ENCODE results near the gene AMOTL1.

Gene AMOTL1

DNA sequence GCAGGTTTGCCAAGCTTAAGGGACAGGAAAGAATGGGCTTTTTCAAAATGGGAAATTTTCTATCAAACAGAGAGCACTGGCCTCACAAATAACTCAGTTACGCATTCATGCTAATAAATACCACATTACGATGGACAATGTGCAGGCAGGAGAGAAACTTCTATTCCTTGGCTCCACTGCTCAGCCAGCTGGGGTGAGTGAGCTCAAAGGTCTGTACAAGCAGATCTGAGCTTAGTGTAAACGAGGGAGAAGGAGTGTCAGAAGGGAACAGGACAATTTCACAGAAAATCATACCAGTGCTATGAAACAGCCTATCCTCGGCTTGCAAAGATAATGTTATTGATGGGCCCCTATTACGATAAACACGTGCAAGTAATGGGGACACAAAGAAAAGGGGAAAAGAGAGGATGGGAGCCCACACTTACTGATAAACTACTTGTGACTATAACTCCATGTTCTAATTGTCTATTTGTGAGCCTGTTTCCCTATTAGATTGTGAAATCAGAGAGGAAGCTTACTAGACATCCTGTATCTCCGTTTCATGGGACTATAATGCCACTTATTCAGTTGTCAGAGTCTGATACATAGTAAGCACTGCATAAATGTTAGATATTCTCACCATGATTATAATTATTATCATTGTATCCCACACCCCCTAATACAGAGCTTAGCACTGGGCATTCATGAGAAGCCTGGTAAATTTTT, 46.3 kb downstream of the AMOTL1 start:
- Histone ChIP-seq H3K4me3 (ENCODE audit: low read length) (no peak overlapping the region), H3K27me3 (ENCODE audit: control insufficient read depth, insufficient read depth, low read length) (no peaks in the 10 kb centered on the region), H3K9ac (ENCODE audit: low read depth, low read length) (no peak overlapping the region), H3K4me1 (ENCODE audit: control insufficient read depth, insufficient read depth, low read length) (peaks cover 9% of the 10 kb centered on the region), H3K9me3 (replicated peaks; ENCODE audit: low read length) (peaks cover 4% of the 10 kb centered on the region), H3K4me2 (ENCODE audit: low read length) (no peak overlapping the region), H3K36me3 (ENCODE audit: insufficient read depth, low read length) (peaks cover 38% of the 10 kb centered on the region)

DNA sequence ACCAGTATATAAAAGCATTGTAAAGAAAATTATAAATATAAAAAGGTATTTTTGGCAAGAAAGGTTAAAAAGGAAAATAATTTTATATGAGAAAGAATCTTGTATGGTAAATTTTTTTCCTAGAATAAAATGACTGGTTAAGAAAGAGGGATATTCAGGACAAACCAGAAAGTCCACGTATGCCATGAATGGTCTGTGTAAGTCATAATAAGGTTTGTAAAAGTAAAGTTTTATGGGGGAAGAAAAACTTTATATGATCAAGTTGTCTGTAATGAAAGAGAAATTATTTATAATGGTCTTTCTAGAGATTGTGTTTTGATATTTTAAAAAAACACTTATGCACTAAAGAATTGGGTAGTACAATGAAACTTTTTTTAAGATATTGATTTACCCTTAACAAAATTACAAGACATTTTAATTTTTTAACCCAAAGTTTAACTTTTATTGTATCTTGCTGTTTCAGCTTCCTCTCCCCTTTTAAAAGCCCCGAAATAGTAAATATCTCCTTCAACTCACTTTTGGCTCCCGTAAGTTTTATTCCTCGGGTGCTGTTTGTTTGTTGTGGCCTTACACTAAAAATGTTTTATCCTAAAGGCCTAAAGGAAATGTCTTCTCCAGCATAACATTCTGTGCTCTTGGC, 47.7 kb downstream of the AMOTL1 start:
- Histone ChIP-seq H3K4me1 (ENCODE audit: control insufficient read depth, insufficient read depth, low read length) (peaks cover 9% of the 10 kb centered on the region), H3K36me3 (ENCODE audit: insufficient read depth, low read length) (peaks cover 44% of the 10 kb centered on the region), H3K9ac (ENCODE audit: low read depth, low read length) (no peak overlapping the region), H3K4me3 (ENCODE audit: low read length) (no peak overlapping the region), H3K9me3 (replicated peaks; ENCODE audit: low read length) (peaks cover 4% of the 10 kb centered on the region), H3K27me3 (ENCODE audit: control insufficient read depth, insufficient read depth, low read length) (no peaks in the 10 kb centered on the region), H3K4me2 (ENCODE audit: low read length) (no peak overlapping the region)

DNA sequence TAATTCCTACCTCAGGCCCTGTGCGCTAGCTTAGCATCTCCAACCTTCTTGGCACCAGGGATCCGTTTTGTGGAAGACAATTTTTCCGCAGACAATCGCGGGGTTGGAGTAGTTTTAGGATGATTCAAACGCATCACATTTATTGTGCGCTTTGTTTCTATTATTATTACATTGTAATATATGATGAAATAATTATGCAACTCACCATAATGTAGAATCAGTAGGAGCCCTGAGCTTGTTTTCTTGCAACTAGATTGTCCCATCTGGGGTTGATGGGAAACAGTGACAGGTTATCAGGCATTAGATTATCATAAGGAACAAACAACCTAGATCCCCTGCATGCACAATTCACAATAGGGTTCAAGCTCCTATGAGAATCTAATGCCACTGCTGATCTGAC, 52.3 kb downstream of the AMOTL1 start:
- Histone ChIP-seq H3K4me1 (ENCODE audit: control insufficient read depth, insufficient read depth, low read length) (no peaks in the 10 kb centered on the region), H3K9me3 (replicated peaks; ENCODE audit: low read length) (peaks cover 4% of the 10 kb centered on the region), H3K36me3 (ENCODE audit: insufficient read depth, low read length) (peaks cover 67% of the 10 kb centered on the region), H3K27me3 (ENCODE audit: control insufficient read depth, insufficient read depth, low read length) (no peaks in the 10 kb centered on the region), H3K9ac (ENCODE audit: low read depth, low read length) (no peak overlapping the region), H3K4me2 (ENCODE audit: low read length) (no peak overlapping the region), H3K4me3 (ENCODE audit: low read length) (no peak overlapping the region)

DNA sequence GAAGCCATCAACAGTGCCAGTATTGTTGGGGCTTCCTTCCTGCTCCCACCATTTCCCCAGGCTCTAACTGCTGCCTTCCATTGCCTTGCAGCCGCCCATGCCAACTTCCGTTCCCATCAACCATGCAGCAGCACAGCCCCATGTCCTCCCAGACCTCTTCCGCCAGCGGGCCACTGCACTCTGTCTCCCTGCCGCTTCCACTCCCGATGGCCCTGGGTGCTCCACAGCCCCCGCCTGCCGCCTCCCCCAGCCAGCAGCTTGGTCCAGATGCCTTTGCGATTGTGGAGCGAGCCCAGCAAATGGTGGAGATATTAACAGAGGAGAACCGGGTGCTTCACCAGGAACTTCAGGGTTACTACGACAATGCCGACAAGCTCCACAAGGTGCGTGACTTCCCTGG, 53.3 kb downstream of the AMOTL1 start:
- H3K36me3 ChIP-seq (ENCODE audit: insufficient read depth, low read length) = peaks cover 66% of the 10 kb centered on the region
- H3K4me2 ChIP-seq (ENCODE audit: low read length) = no peak overlapping the region
- no peak overlapping the region for H3K4me3 ChIP-seq (ENCODE audit: low read length)
- no peaks in the 10 kb centered on the region for H3K4me1 ChIP-seq (ENCODE audit: control insufficient read depth, insufficient read depth, low read length)
- no peaks in the 10 kb centered on the region for H3K9me3 ChIP-seq (replicated peaks; ENCODE audit: low read length)
- no peak overlapping the region for H3K9ac ChIP-seq (ENCODE audit: low read depth, low read length)
- no peaks in the 10 kb centered on the region for H3K27me3 ChIP-seq (ENCODE audit: control insufficient read depth, insufficient read depth, low read length)

DNA sequence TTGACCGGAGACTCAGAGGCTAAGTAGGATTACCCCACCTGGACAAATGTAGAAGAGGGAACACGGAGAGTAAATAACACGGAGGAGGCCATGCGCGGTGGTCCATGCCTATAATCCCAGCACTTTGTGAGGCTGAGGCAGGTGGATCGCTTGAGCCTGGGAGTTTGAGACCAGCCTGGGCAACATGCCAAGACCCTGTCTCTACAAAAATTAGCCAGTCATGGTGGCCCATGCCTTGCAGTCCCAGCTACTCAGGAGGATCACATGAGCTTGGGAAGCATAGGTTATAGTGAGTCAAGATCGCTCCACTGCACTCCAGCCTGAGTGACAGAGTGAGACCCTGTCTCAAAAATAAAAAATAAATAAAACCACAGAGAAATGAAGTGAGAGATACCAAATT, 53.9 kb downstream of the AMOTL1 start:
- Histone ChIP-seq H3K27me3 (ENCODE audit: control insufficient read depth, insufficient read depth, low read length) (no peaks in the 10 kb centered on the region), H3K4me3 (ENCODE audit: low read length) (no peak overlapping the region), H3K4me2 (ENCODE audit: low read length) (no peak overlapping the region), H3K9ac (ENCODE audit: low read depth, low read length) (no peak overlapping the region), H3K9me3 (replicated peaks; ENCODE audit: low read length) (no peaks in the 10 kb centered on the region), H3K4me1 (ENCODE audit: control insufficient read depth, insufficient read depth, low read length) (no peaks in the 10 kb centered on the region), H3K36me3 (ENCODE audit: insufficient read depth, low read length) (peaks cover 73% of the 10 kb centered on the region)

DNA sequence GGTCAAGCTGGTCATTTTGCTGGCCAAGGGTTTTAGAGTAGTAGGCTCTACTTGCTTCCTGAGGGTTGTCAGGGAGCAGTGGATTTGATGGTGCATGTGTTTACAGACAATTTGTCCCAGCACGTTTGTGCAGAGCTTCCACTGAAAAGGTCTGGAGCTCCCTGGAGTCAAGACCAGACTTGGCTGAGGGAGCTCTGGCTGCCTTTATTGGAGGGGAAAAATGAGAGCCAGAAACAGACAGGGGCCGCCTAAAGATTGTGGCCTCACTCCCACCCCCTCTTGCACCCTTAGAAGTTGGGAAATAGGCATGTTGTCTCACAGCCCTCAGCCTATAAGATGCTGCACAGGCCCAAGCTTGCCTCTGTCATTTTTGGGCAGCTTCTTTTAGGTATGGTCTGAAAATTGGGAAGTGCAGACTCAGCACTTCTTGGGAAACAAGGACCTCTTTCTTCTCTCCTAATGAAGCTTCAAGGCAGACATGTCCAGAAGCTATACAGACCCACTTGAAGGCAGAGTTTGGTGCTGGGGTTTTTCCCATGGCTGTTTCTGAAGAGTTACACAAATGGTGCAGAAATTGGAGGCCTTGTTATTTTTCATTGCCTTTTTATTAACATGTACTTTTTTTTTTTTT, 55.1 kb downstream of the AMOTL1 start:
- Histone ChIP-seq H3K27me3 (ENCODE audit: control insufficient read depth, insufficient read depth, low read length) (no peaks in the 10 kb centered on the region), H3K9ac (ENCODE audit: low read depth, low read length) (no peak overlapping the region), H3K9me3 (replicated peaks; ENCODE audit: low read length) (no peaks in the 10 kb centered on the region), H3K4me3 (ENCODE audit: low read length) (no peak overlapping the region), H3K4me2 (ENCODE audit: low read length) (no peak overlapping the region), H3K36me3 (ENCODE audit: insufficient read depth, low read length) (peaks cover 84% of the 10 kb centered on the region), H3K4me1 (ENCODE audit: control insufficient read depth, insufficient read depth, low read length) (no peaks in the 10 kb centered on the region)

DNA sequence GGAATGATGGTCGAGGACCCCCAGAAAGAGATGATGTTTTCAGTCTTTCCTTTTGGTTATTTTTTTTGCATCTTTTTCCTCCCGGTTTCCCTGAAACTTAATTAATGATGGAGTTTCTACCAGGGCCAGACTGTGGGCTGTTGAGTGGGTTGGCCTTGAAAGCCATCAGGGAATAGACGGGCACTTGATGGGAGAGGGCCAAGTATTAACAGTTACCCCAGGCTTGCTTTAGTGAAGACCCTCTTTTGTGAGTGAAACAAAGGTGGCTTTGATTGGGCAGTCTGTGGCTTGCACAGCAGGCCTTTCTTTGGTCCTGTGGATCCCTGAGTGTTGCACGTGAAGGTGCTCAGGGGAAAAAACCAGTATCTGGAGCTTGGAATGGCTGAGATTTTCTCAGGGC, 56.9 kb downstream of the AMOTL1 start:
- Histone ChIP-seq H3K36me3 (ENCODE audit: insufficient read depth, low read length) (peaks cover 89% of the 10 kb centered on the region), H3K9ac (ENCODE audit: low read depth, low read length) (no peak overlapping the region), H3K4me3 (ENCODE audit: low read length) (no peak overlapping the region), H3K27me3 (ENCODE audit: control insufficient read depth, insufficient read depth, low read length) (no peaks in the 10 kb centered on the region), H3K4me1 (ENCODE audit: control insufficient read depth, insufficient read depth, low read length) (no peaks in the 10 kb centered on the region), H3K9me3 (replicated peaks; ENCODE audit: low read length) (no peaks in the 10 kb centered on the region), H3K4me2 (ENCODE audit: low read length) (no peak overlapping the region)

DNA sequence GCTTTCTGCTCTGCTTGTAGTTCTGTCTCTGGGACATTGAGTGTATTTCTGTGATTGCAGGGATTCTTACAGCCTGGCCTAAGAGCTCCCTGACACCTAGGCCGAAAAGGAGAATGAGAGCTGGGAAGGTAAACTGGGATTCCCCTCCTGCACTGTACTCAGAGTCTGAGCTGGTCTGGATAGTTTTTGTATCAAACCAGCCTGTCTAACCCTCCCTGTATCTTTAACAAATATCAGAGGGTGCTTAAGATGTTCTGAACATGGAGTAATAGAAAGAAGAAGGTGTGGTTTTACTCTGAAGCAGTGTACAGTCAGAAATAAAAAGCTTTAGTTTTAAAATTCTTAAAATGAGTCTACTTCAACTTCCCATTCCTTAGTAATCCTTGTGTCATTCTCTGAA, 57.3 kb downstream of the AMOTL1 start:
- peaks cover 90% of the 10 kb centered on the region for H3K36me3 ChIP-seq (ENCODE audit: insufficient read depth, low read length)
- H3K9ac ChIP-seq (ENCODE audit: low read depth, low read length) = no peak overlapping the region
- H3K4me1 ChIP-seq (ENCODE audit: control insufficient read depth, insufficient read depth, low read length) = no peaks in the 10 kb centered on the region
- no peaks in the 10 kb centered on the region for H3K9me3 ChIP-seq (replicated peaks; ENCODE audit: low read length)
- H3K27me3 ChIP-seq (ENCODE audit: control insufficient read depth, insufficient read depth, low read length) = no peaks in the 10 kb centered on the region
- H3K4me2 ChIP-seq (ENCODE audit: low read length) = no peak overlapping the region
- no peak overlapping the region for H3K4me3 ChIP-seq (ENCODE audit: low read length)

DNA sequence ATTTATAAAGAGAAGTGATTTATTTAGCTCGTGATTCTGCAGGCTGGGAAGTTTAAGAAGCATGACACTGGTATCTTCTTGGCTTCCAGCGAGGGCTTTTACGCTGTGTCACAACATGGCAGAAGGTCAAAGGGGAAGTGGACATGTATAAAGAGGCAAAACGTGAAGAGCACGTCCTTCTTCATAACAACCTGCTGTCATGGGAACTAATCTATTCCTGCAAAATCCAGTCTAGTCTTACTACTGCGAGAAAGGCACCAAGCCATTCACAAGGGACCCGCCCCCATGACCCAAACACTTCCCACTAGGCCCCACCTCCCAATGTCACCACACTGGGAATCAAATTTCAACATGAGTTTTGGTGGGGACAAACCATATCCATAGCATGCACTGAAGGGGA, 58.3 kb downstream of the AMOTL1 start:
- Histone ChIP-seq H3K36me3 (ENCODE audit: insufficient read depth, low read length) (peaks cover 92% of the 10 kb centered on the region), H3K4me3 (ENCODE audit: low read length) (no peak overlapping the region), H3K27me3 (ENCODE audit: control insufficient read depth, insufficient read depth, low read length) (no peaks in the 10 kb centered on the region), H3K4me2 (ENCODE audit: low read length) (no peak overlapping the region), H3K9ac (ENCODE audit: low read depth, low read length) (no peak overlapping the region), H3K9me3 (replicated peaks; ENCODE audit: low read length) (no peaks in the 10 kb centered on the region), H3K4me1 (ENCODE audit: control insufficient read depth, insufficient read depth, low read length) (no peaks in the 10 kb centered on the region)

DNA sequence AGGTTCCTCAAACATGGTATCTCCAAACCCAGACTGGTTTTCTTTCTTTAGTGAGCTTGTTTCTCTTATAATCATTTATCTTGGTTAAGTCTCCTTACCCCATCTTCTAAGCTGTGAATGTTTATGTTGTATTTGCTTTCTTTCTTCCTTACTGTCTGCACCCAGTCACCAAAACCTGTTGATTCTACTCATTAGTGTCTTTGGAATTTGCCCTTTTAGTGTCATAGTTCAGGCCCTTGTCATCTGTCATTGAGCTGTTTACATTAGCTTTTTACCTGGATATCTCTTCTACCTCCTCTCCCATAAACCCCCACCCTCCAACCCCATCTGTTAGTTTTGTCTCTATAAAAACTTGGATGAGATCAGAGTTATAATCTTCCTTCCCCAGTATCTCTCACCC, 59.9 kb downstream of the AMOTL1 start:
- peaks cover 92% of the 10 kb centered on the region for H3K36me3 ChIP-seq (ENCODE audit: insufficient read depth, low read length)
- no peak overlapping the region for H3K4me2 ChIP-seq (ENCODE audit: low read length)
- H3K4me3 ChIP-seq (ENCODE audit: low read length) = no peak overlapping the region
- no peaks in the 10 kb centered on the region for H3K27me3 ChIP-seq (ENCODE audit: control insufficient read depth, insufficient read depth, low read length)
- no peaks in the 10 kb centered on the region for H3K9me3 ChIP-seq (replicated peaks; ENCODE audit: low read length)
- H3K4me1 ChIP-seq (ENCODE audit: control insufficient read depth, insufficient read depth, low read length) = no peaks in the 10 kb centered on the region
- no peak overlapping the region for H3K9ac ChIP-seq (ENCODE audit: low read depth, low read length)

DNA sequence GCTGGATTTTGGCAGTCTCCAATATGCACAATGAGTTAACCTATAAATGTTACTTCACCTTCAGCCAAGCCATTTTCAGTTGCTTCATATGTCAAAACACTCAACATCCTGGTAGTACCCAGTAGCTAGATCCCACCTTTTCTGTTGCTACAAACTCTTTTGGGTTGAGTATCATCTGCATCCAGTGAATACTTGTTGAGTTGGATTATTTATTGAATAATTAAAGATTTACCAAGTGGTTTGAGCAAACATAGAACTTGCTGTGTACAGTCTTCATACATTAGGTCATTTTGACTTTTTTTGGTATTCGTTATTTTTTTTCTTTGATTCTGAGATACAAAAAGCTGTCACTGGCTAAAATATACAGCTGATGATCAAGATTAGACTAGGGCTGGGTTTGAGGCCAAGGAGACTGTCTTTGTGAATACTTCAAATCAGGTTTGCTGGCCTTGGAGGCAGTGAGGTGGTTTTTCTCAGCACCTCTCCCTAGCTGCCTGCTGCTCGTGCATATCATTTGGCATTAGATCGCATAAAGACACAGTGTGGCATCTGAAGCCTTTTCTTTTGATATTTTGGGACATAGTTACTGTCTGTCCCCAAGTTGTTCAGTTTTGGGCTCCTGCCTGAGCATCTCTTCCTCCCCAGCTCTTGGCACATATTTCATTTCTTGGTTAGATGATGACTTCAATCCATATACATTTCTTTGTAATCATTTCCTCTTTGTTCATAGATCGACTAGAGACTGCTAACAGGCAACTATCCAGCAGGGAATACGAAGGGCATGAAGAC, 62.8 kb downstream of the AMOTL1 start:
- no peaks in the 10 kb centered on the region for H3K9me3 ChIP-seq (replicated peaks; ENCODE audit: low read length)
- H3K4me1 ChIP-seq (ENCODE audit: control insufficient read depth, insufficient read depth, low read length) = peaks cover 14% of the 10 kb centered on the region
- H3K4me2 ChIP-seq (ENCODE audit: low read length) = no peak overlapping the region
- H3K9ac ChIP-seq (ENCODE audit: low read depth, low read length) = no peak overlapping the region
- peaks cover 76% of the 10 kb centered on the region for H3K36me3 ChIP-seq (ENCODE audit: insufficient read depth, low read length)
- H3K4me3 ChIP-seq (ENCODE audit: low read length) = no peak overlapping the region
- no peaks in the 10 kb centered on the region for H3K27me3 ChIP-seq (ENCODE audit: control insufficient read depth, insufficient read depth, low read length)

Measured in skeletal muscle satellite cell (primary cell).